Keratinocyte (primary cell): Measurements from ENCODE around the gene EFCAB8. TPM values are rescaled to one million over a fixed set of nuclear protein-coding genes. Genes with fewer than 3 reads are reported as not detected.

Experiments
- DNase-seq: peaks from one replicate; pipeline ENCODE4 v3.0.0-alpha.2; 2011; ENCODE audit warnings: low read depth, missing footprints, low spot score
- FAIRE-seq: peaks from 2 replicates; lab custom pipeline; 2011; peaks lifted over from hg19 to GRCh38; lab: Jason Lieb, UNC
- H2AFZ ChIP-seq: 2 replicates; pipeline ENCODE4 v1.6.0; 2012; ENCODE audit warnings: low read length, control low read depth, inconsistent platforms; ENCODE audit not compliant: control insufficient read depth
- H3K27ac ChIP-seq: 2 replicates; pipeline ENCODE4 v1.5.1; 2011; ENCODE audit warnings: low read length; ENCODE audit not compliant: control insufficient read depth, insufficient read depth
- H3K27me3 ChIP-seq: 3 replicates; pipeline ENCODE4 v1.6.0; 2011; ENCODE audit warnings: low read length; ENCODE audit not compliant: control insufficient read depth, insufficient read depth; ENCODE audit errors: extremely low read depth
- H3K36me3 ChIP-seq, 2 experiments: 2 replicates in 1 of 2; 3 replicates in 1 of 2; pipeline ENCODE4 v1.5.1; 2011; ENCODE audit warnings: low read length in 2 of 2, mild to moderate bottlenecking in 1 of 2; ENCODE audit not compliant: control insufficient read depth in 2 of 2, insufficient read depth in 2 of 2; ENCODE audit errors: extremely low read depth in 1 of 2
- H3K4me1 ChIP-seq: 3 replicates; pipeline ENCODE4 v1.5.1; 2011; ENCODE audit warnings: low read length; ENCODE audit not compliant: control insufficient read depth, insufficient read depth; ENCODE audit errors: extremely low read depth
- H3K4me2 ChIP-seq: 3 replicates; pipeline ENCODE4 v1.6.0; 2011; ENCODE audit warnings: low read depth, low read length; ENCODE audit not compliant: control insufficient read depth, insufficient read depth; ENCODE audit errors: extremely low read depth
- H3K4me3 ChIP-seq, 3 experiments: fragments of 200-600 bp in 1 of 3; sonication (generic) in 1 of 3; 2 replicates in 2 of 3; 3 replicates in 1 of 3; pipeline ENCODE4 v1.5.1; 2011 to 2016; ENCODE audit warnings: low read length in 3 of 3, mild to moderate bottlenecking in 3 of 3, control low read depth in 2 of 3, inconsistent platforms in 1 of 3, low read depth in 1 of 3, mixed read lengths in 1 of 3, mixed run types in 1 of 3, moderate library complexity in 1 of 3; ENCODE audit not compliant: control insufficient read depth in 2 of 3, insufficient read depth in 2 of 3; ENCODE audit errors: extremely low read depth in 1 of 3
- H3K79me2 ChIP-seq: 2 replicates; pipeline ENCODE4 v1.6.0; 2012; ENCODE audit warnings: low read length; ENCODE audit not compliant: control insufficient read depth, insufficient read depth
- H3K9ac ChIP-seq: 3 replicates; pipeline ENCODE4 v1.6.0; 2011; ENCODE audit warnings: low read length; ENCODE audit not compliant: control insufficient read depth, insufficient read depth; ENCODE audit errors: extremely low read depth
- H3K9me1 ChIP-seq: 3 replicates; pipeline ENCODE4 v1.6.0; 2011; ENCODE audit warnings: low read length; ENCODE audit not compliant: control insufficient read depth, insufficient read depth; ENCODE audit errors: extremely low read depth
- H3K9me3 ChIP-seq: 2 replicates; pipeline ENCODE4 v1.5.1; 2012; ENCODE audit warnings: low read depth, low read length; ENCODE audit not compliant: control insufficient read depth
- H4K20me1 ChIP-seq: 3 replicates; pipeline ENCODE4 v1.6.0; 2011; ENCODE audit warnings: low read length; ENCODE audit not compliant: control insufficient read depth, insufficient read depth; ENCODE audit errors: extremely low read depth
- CTCF ChIP-seq, 3 experiments: IDR thresholded peaks in 1 of 3; conservative IDR thresholded peaks in 1 of 3; optimal IDR thresholded peaks in 1 of 3; 2 replicates in 2 of 3; 3 replicates in 1 of 3; pipeline versions ENCODE3 to v1.5.1; 2011; ENCODE audit warnings: low read length in 3 of 3, mild to moderate bottlenecking in 3 of 3, moderate library complexity in 2 of 3, control low read depth in 1 of 3, inconsistent platforms in 1 of 3; ENCODE audit not compliant: insufficient read depth in 2 of 3; ENCODE audit errors: extremely low read depth in 1 of 3
- EZH2 ChIP-seq: IDR thresholded peaks from one replicate; pipeline ENCODE4 v1.6.1; 2012; ENCODE audit warnings: inconsistent platforms, mild to moderate bottlenecking, low read length, moderate library complexity
- dilution Hi-C: fragments of 300-500 bp; cut with MboI; formaldehyde crosslinking; loops from one replicate; pipeline ENCODE4 v1.7.0; 2020; ENCODE audit warnings: low sequenced_read_pairs; ENCODE audit not compliant: extremely low pct_ligation_motif_present
- polyA plus RNA-seq, 5 experiments: library from polyadenylated mRNA; depleted of rRNA in 3 of 5; stranded (reverse) in 3 of 5; stranded (forward) in 1 of 5; unstranded in 1 of 5; fragments of >200 nt; gene quantifications; 1 replicate in 1 of 5; 2 replicates in 3 of 5; 3 replicates in 1 of 5; pipeline versions ENCODE4 v1.2.1 to v1.2.3, GENCODE V29; 2011 to 2012; ENCODE audit warnings: missing spikeins in 2 of 5, low read depth in 1 of 5, low replicate concordance in 1 of 5

The EFCAB8 gene
- polyA plus RNA-seq, 1 donor (not counting 4 experiments of a cell fraction or from before 2014, with no cell fraction given) = 0.03 TPM

DNA sequence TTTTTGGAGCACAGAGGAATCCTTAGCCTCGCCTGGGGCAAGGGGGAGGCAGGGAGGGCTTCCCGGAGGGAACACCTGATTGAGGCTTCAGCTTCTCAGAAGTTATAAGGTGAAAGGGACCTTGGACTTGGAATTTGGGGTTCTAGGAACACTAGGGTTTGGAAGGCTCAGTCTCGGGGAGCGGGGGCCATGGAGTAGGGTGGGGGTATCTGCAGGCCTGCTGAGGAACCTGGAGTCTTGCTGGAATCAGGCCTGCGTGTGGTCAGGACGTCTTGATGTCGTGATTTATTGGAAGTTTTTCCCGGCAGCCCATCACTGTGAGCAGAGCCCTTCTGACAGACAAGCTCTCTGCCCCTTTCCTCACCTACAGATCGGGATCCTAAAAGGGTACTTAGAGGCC is 50.7 kb downstream of the EFCAB8 start:
- dilution Hi-C loops = no loop called here
- DNase-seq (no peak), FAIRE-seq (no peak)
- TF ChIP-seq CTCF (optimal IDR thresholded peaks at IDR 0.05 in 1 of 3, IDR thresholded peaks at IDR 0.05 in 1 of 3, conservative IDR thresholded peaks at IDR 0.05 in 1 of 3; ENCODE audit: extremely low read depth in 1 of 3, insufficient read depth in 2 of 3, low read length in 3 of 3) (no peak), EZH2 (no peak)
- H3K27me3 ChIP-seq = peaks cover 6% of the 10 kb centered on the region
- H3K4me1 ChIP-seq = no peaks in the 10 kb centered on the region
- no peaks in the 10 kb centered on the region for H3K36me3 ChIP-seq
- H3K4me2 ChIP-seq = no peak overlapping the region
- H3K9me1 ChIP-seq = no peaks in the 10 kb centered on the region
- H2AFZ ChIP-seq = no peak overlapping the region
- no peak overlapping the region for H3K27ac ChIP-seq
- no peaks in the 10 kb centered on the region for H3K79me2 ChIP-seq
- no peaks in the 10 kb centered on the region for H4K20me1 ChIP-seq
- H3K9me3 ChIP-seq = no peaks in the 10 kb centered on the region
- no peak overlapping the region for H3K4me3 ChIP-seq
- H3K9ac ChIP-seq = no peak overlapping the region

DNA sequence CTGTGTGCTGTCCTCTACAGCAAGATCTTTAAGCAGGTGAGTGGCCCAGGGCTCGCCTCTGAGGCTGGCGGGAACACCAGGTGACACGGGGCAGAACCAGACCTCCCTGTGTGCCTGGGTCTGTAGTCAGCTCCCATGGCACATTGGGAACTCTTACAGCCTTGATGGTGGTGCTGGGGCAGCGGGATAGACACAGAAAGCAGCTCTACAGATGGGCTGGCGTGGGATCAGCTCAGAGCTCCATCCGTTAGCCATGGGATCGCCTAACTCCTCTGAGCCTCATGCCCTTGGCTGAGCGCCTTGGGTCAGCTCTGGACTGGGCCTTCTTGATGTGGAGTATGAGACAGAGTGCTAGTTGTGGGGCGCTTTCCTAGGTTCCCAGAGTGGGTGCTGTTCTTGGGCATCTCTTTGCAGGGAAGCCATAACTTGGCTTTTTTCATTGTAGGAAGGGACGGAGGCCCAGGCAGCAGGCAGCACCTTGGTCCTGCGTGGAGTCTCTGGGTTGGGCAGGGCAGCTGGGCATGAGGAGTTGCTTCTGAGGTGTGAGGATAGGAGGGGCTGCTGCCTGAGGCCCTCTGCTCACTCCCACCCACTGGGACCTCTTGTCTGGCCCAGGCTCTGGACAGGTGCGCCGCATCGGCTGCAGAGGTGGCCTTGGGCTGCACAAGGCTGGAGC is 51.3 kb downstream of the EFCAB8 start:
- H3K9me3 ChIP-seq = no peaks in the 10 kb centered on the region
- no peak overlapping the region for H3K4me2 ChIP-seq
- peaks cover 6% of the 10 kb centered on the region for H3K27me3 ChIP-seq
- TF ChIP-seq CTCF (optimal IDR thresholded peaks at IDR 0.05 in 1 of 3, IDR thresholded peaks at IDR 0.05 in 1 of 3, conservative IDR thresholded peaks at IDR 0.05 in 1 of 3; ENCODE audit: extremely low read depth in 1 of 3, insufficient read depth in 2 of 3, low read length in 3 of 3) (no peak), EZH2 (no peak)
- no peak overlapping the region for H3K4me3 ChIP-seq
- H4K20me1 ChIP-seq = no peaks in the 10 kb centered on the region
- no peaks in the 10 kb centered on the region for H3K4me1 ChIP-seq
- dilution Hi-C loops = no loop called here
- no peak overlapping the region for H3K9ac ChIP-seq
- H3K79me2 ChIP-seq = no peaks in the 10 kb centered on the region
- no peak overlapping the region for H2AFZ ChIP-seq
- DNase-seq = no peak
- no peaks in the 10 kb centered on the region for H3K36me3 ChIP-seq
- no peak for FAIRE-seq
- H3K9me1 ChIP-seq = no peaks in the 10 kb centered on the region
- H3K27ac ChIP-seq = no peak overlapping the region
